GM18526 (cell line): ENCODE data around the gene ZNF688.

Experiments
- POLR2A ChIP-seq: IDR thresholded peaks from 3 replicates; pipeline ENCODE4 v1.6.1; 2011; ENCODE audit not compliant: insufficient read length; ENCODE audit errors: extremely low read depth

ZNF688 gene

DNA sequence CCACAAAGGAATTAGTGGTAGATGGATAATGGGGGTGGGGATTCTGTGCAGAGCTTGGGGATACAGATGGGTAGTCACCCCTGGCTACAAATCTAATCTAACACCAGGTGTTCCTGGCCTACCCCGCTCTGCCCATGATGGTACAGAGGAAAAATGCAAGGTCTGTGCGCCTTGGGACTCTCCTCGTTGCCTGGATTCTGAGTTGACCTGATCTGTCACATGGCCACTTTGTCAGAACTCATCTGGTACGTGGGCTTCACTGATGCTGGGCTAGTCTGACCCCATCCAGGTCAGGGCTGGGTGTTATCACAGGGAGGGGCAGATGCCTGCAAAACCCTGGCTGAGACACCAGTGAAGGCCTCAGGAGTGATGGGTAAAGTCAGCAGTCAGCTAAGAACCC, 18.6 kb downstream of the ZNF688 start:
- no peak for TF ChIP-seq POLR2A

DNA sequence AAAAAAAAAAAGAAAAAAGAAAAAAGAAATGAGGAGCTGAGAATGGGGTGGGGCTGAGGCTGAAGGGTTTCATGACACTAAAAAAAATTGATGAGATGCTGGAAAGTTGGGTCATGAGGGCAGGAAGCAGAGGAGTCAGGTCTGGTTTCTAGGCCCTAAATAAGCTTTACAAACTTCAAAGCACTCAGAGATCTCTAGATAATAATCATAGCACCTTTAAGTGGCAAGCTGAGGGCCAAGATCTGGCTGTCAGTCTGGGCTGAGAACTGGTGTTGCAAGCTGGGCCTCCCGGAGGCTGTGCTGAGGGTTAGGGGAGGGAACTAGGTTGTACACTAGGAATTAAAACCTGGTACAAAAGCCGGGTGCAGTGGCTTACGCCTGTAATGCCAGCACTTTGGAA, 19.7 kb downstream of the ZNF688 start:
- no peak for TF ChIP-seq POLR2A

DNA sequence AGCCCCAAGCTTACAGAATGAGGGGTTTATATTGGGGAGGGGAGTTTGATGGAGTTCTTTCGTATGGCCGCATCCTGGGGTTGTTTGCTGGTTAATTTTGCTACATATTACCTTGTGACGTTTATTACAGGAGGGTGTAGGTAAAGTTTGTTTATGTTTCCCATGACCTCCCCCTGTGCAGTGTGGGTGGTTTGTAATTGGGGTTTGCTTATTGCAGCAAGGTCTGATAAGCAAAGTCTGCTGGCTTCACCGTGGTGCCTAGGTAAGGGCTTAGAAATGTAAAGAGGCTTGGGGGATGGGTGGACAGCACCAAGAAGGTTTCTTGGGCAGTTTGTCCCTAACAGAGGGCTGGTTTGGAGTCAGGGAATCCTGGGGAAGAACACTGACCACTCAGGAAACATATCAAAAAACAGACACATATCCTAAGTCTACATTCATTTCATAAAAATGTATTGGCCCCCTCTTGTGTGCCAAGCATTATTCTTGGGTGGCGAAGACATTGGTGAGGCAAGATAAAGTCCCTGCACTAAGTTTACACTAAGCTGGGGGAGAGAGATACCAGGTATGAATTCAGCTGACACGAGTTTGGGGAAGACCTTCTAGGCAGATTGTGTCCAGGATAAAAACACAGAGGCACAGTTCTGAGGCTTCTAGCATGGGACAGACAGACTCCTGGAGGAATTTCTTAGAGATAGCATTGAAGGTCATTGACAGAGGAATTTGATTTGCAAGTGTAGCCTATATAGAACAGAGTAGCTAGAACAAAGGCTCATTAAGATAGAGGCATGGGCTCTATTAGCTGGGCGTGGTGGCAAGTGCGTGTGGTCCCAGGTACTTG, 22.9 kb downstream of the ZNF688 start:
- no peak for TF ChIP-seq POLR2A

DNA sequence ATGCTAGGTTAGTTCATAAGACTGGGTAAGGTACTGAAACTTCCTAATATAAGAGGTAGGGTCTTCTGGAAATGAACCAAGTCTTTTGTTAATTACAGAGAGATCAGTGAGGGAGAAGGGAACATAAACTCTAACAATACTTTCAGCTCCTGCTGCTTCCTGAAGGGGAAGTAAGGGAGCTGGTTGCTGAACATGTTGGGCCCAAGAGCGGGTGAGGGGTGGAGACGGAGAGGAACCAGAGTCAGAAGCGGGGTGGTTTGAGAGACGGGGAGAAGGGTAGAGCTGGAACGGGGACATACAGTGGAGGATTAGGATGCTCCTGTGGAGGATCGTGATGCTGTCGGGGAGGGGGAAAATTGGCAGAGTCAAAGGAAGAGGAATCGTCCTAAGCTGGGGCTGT, 25.4 kb downstream of the ZNF688 start:
- TF ChIP-seq POLR2A = no peak

DNA sequence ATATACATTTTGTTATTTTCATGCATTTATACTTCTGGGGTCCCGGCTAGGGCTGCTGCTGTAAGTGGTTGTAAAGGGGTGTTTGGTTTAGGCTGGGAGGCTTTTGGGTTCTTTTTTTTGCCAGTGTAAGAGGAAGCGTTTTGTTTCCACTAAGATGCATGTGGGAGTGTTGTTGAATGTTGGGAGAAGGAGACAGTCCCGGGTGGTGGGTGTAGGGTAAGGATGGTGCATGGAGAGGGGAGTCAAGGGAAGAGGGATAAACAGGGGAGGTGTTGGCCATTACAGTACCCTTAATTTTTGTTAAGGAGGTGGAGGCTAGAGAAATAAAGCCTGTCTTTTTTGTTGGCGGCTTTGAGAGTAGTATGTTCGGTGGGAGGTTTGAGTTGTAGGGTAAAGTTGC, 28.4 kb downstream of the ZNF688 start:
- no peak for TF ChIP-seq POLR2A

DNA sequence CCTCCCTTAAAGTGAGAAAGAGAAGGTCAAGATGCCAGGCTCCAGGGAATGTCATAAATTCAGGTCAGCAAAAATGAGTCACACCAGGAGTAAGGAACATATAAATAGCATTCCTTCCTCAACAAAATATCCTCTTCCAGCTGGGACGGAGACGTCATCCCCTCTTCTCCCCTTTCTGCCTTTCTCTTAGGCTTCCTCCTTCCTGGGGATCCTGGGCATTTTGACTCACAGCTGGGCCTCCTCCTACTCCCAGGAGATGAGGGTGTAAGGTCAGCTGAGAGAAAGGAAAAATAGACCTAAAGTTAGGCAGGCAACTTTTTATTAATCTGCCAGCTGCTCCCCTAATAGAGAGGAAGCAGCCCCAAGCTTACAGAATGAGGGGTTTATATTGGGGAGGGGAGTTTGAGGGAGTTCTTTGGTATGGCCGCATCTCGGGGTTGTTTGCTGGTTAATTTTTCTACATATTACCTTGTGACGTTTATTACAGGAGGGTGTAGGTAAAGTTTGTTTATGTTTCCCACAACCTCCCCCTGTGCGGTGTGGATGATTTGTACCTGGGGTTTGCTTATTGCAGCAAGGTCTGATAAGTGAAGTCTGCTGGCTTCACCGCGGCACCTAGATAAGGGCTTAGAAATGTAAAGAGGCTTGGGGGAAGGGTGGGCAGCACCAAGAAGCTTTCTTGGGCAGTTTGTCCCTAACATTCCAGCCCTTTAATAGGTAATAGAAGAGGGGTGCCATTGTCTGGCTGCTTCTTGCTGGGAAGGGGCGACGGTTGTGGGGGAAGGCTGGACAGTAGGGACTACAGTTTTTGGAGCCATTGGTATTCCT, 29.8 kb downstream of the ZNF688 start:
- TF ChIP-seq POLR2A = no peak

DNA sequence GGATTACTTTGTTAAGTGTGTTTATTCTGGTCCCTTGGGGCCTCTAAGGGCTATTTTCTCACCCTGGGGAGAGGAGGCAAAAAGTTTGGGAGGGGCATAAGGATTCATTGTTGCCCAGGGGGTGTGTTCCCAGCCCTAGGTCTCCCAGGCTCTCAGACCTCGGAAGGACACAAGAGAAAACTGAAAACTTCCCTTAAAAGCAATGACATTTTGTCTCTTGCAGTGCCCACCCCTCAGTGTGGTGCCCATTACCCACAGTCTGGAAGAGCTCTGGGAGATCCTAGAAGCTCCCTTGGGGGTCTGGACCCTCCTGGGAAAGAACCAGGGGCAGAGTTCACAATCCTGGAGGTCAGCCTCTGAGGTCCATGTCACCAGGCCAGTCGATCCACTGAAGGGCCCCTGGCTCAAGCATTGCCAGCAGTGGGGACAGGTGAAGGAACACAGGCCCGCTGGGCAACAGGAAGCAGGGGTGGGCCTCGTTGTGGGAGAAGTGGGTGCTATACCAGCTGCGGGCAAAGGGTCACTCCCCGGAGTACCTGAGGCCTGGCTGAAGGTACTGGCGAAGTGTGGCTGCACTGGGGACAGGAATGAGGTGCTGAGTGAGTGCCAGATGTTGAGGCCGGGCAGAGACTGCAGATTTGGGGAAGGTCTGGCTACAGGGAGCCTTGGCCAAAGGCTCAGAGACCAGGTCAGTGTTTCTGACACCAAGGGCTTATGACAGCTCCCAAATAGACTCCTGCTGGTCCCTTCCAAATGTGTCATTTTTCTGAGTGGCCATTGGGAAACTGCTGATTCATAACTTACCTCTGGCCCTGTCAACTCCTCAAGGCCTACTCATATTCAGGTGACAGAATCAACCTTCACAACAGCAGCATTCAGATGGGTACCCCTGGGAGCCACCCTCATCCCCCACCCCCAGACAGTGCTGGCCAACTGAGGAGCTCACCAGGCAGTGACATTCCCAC, 32.2 kb downstream of the ZNF688 start:
- no peak for TF ChIP-seq POLR2A

DNA sequence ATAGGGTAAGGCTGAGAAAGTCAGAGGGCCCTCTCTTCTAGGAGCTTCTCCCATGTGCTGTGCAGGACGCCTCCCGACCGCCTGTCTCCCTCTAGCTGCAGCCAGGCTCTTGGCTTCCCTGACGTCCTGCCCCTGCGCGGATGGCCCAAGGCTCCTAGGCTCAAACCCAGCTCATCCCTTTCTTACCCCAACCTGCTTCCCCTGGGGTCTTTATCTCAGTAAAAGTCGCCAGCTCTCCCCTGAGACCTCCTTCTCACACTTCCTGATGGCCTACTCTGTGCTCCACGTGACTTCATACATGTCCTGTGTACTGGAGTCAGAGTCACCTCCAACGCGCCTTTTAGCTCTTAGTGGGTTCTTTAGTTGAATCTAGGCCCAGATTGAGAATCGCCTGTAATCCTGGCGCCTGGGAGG, 35.7 kb downstream of the ZNF688 start:
- no peak for TF ChIP-seq POLR2A

DNA sequence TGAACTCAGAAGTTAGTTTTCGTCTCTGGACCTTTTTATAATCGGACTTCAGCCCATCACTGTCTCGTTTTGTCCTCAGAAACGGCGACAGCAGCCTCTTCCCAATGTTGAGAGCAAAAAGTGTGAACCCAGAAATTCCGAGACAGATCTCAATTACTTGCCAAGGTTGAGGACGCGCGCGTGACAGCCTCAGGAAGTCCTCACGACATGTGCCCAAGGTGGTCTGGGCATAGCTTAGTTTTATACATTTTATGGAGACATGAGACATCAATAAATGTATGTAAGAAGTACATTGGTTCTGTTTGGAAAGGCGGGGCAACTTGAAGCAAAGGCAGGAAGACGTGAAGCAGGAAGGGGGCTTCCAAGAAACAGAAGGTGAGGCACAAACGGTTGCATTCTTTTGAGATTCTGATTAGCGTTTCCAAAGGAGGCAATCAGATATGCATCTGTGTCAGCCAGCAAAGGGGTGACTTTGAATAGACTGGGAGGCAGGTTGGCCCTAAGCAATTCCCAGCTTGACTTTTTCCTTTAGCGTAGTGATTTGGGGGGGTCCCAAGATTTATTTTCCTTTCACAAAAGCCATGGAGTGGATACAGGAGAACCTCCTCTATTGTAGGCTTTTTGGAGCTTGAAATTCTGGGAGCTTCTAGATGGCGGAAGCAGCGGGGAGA, 36.3 kb downstream of the ZNF688 start:
- no peak for TF ChIP-seq POLR2A

DNA sequence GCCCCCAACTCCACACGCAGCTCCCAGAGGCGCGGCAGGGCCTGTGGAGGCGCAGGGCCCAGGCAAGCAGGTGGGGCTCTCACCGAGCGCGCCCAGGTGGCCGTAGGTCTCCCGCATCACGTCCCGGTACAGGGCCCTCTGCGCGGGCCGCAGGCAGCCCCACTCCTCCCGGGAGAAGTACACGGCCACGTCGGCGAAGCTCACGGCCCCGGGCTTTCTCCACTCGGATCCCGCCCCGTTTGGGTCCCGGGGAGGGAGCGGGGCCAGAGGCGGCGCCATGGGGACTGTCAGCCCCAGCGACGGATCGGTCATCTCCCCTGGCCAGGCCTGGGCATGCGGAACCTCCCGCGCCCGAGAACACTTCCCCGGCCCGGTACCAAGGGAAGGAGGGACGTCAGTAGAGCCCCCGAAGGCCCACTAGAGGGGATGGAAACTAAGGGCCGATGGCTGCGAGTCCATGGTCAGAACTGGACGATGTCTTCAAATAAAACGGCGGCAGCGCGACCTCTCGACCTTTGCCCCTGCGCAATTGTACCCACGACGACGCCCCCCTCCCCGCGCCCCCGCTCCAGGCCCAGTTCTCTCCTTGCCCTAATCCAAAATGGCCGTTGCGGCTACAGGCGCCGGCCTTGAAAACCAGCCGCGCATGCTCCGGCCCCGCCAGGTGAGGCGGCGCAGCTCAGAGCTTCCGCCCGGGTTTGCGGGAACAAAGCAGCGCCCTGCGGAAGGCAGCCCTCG, 37.0 kb downstream of the ZNF688 start, which contains the start of gene ZNF747:
TSS of gene ZNF747 (minus strand) at position 491 of the 738 bp plus-strand sequence. CDS start at position 312, 179 bp downstream.
- peak; percentile 81 for TF ChIP-seq POLR2A

DNA sequence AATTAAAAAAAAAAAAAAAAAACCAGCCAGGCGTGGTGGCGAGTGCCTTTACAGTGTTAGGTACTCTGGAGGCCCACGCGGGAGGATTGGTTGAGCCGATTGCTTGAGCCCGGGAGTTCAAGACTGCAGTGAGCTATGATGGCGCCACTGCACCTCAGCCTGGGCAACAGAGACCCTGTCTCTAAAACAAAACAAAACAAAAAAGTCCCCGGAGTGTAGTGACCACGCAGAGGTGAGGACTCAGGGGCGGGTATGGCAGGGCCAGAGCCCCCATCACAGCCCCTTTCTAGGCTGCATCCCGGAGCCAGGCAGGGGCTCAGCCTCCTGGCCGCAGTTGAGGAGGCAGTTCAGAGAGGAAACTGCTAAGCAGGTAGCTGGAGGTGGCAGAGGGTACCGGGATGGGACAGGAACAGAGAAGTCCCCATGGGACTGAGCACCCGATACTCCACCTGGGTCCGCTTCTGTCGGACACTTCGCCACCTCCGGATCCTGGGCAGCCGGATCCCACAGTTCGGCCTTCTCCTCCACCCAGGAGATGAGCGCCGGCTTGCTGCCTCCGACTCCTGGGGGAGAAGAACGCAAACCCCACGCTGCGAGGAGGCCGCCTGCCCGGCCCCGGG, 37.7 kb downstream of the ZNF688 start:
- TF ChIP-seq POLR2A = no peak

DNA sequence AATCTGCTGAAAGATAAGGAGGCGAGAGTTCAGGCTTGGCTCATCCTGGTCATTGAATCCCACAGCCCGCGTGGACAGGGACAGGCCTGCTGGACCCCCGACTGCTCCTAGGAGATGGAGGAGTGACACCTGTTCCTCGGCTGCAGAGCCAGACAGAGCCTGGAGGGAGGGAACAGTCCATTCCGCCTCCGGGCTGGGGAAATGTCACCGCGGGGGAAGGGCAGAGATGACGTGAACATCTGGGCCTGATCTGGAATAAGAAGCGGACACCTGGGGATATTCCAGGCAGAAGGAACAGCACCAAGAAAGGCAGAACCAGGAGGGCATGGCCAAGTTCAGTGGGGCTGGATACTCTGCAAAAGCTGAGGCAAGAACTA, 38.4 kb downstream of the ZNF688 start:
- no peak for TF ChIP-seq POLR2A
